Nucleus accumbens (tissue), 56 donors: ENCODE results near the gene LMX1A.

ENCODE experiments used
- DNase-seq, 56 donors: peaks; one replicate each; lab custom pipeline; 2025; lab: John Stamatoyannopoulos, UW

Gene LMX1A

DNA sequence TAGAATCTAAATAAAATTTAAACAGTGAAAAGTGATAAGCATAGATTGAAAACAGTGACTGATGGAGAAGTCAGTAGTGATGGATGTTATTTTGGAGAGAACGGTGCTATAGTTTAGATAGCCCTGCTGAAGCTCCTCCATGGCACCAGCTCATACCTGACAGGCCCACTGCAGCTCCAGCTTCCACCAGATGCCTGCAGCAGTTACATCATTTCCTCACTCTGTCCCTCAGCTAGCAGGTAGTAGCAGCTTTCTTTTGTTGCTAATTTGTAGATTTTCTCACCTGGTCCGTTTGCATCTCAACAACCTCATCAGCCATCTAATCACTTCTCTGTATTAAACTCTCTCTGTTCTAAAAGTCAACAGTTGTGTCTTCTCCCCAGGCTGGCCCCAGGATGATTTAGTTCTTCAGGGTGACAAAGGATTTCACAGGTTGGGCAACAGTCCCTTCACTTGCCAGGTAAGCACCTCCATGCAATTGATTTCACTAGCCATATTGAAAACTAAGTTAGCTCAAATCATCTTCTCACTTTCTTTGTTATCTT, 128.3 kb downstream of the LMX1A start:
- no peak for DNase-seq

DNA sequence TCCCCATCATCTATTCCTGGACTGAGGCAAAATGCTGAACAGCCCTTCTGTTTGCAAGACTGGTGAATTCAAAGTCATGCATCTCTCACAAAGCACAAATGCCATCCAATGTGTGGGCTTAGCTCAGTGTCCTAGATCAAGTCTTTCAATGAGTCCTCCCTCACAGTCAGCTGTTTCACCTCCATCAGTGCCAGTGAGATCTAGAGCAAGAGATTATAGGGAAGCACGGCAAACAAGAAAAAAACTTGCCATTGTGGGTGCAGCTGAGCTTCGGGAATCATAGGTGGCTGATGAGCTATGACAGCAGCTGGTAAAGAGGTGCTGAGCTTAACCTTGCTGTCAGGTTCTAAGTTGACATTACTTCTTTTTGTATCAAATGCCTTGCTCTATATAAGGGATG, 130.2 kb downstream of the LMX1A start:
- peak in 23 of 56 donors; percentile 3 to 66 (median 33) for DNase-seq

- peak in 1 of 56 donors; percentile 1 for DNase-seq
These were observed 130.9 kb downstream of the LMX1A start for GRCh38 chr1:165225650-165226049.

- DNase-seq: no peak
These were observed 131.5 kb downstream of the LMX1A start for GRCh38 chr1:165225062-165225461.

DNA sequence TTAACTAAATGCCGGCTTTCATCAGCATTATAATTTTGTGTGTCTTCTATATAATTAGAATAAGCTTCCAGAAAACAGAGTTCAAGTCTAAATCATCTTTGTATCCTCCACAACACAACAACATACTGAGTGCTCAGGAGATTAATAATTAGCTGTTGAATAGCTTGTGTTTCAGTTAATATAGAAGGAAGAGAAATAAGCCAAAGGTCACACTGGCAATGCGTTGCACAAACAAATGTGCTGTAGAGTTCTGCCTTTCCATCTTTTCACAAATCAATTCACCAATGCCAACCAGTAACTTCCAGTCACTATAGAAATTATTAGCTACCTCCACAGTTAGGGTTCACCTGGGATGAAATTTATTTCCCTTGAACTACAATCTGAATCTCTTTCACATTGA, 132.0 kb downstream of the LMX1A start:
- DNase-seq: no peak

GRCh38 chr1:165222580-165222979, 133.9 kb downstream of the LMX1A start:
- DNase-seq: no peak

- no peak for DNase-seq
These were observed 137.8 kb downstream of the LMX1A start for GRCh38 chr1:165218731-165219130.

GRCh38 chr1:165217958-165218357, 138.6 kb downstream of the LMX1A start:
- no peak for DNase-seq

GRCh38 chr1:165216254-165216653, 140.3 kb downstream of the LMX1A start:
- DNase-seq: no peak

GRCh38 chr1:165215676-165216075, 140.8 kb downstream of the LMX1A start:
- DNase-seq: no peak

DNA sequence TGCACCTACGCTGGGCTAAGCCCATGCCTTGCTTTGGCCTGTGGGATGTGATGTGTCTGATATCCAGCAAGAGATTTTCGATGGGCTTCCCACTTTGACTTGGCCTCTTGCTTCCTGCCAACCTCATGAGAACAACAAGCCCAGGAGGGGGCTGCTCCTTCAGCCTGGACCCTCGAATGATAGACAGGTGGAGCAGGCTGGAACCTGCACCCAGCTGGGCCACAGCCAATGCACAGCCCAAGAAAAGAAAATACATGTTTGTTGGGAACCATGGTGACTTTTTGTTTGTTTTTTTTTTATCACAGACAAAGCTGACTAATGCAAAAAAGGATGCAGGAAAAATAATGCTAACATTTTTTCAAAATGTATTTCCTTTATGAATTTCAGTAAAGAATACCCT, 144.3 kb downstream of the LMX1A start:
- DNase-seq: no peak

GRCh38 chr1:165207853-165208515, 148.5 kb downstream of the LMX1A start:
- no peak for DNase-seq

GRCh38 chr1:165205145-165205544, 151.4 kb downstream of the LMX1A start:
- DNase-seq: no peak

DNA sequence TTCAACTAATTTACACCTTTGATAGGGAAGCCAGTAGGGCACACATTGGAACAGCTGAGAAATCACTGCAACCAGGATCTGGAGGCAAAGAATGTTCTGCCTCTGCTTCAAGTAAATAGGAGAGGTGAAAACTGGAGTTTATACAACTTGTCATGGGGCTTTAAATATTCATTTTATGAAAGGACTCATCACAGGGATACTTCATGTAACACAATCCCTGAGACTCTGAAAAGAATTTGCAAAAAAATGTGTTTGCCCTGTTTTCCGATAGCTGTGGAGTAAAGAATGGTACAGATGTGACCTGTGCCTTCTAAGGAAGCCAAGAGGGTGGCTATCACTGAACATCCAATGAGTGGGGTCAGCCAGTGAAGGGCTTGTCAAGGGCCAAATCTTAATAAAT, 152.0 kb downstream of the LMX1A start:
- DNase-seq: no peak

GRCh38 chr1:165191087-165191486, 165.4 kb downstream of the LMX1A start:
- no peak for DNase-seq

DNA sequence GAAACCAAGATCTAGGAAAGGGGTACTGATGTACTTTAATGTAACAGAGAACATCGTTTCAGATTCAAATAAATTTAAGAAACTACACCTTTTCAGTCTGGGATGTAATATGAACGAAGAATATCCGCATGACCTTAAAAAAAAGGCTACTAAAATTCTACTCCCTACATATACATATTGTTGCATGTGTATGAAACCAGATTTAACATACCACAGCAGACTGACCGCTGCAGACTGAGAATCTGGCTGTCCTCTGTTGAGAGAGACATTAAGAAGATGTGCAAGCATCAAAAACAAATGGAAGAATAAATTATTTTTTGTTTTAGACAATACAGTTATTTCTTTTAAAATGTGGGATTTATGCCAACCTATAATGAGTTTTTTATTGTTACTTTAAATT, 166.6 kb downstream of the LMX1A start:
- DNase-seq: no peak

GRCh38 chr1:165189011-165189410, 167.5 kb downstream of the LMX1A start:
- DNase-seq: no peak

DNA sequence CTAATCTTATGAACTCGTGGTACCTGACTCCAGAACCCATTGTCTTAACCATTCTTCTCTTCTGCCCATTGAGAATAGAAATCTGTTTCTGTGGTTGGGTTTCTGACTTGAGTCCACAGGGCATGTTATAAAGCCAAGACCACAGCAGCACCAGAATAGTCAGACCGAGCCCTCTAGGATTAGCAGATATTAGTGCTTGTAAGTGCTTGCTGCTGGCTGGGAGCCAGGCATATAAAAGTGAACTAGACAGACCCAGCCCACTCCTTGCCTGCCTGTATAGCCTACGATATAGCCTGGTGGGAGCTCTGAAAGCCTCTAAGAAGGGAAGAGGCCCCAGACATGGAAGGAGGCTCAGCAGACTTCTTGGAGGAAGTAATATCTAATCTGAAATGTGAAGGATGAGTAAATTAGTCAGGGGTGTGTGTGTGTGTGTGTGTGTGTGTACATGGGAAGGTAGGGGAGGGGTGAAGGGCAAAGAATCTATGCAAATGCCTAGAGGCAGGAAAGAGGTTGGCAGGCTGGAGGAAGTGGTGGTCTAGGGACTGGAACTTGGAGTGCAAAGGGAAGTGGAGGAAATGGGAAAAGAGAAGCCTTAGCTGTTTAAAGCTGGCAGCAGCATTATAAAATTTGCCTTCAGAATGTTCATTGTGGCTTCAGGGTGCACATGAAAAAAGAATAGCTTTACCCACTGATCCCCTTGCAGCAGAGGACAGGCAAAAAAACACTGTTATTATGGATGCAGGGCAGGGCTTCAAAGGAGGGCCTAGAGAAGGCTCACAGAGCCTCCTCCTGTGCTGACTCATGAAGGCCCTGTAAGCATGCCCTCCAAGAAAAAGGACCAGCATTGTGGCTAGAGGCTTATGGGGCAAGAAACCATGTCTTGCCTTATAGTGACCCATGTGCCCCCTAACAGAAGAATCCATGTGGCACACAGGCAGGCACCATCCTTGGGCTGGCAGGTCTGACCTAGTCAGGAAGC, 169.2 kb downstream of the LMX1A start:
- DNase-seq: no peak

DNA sequence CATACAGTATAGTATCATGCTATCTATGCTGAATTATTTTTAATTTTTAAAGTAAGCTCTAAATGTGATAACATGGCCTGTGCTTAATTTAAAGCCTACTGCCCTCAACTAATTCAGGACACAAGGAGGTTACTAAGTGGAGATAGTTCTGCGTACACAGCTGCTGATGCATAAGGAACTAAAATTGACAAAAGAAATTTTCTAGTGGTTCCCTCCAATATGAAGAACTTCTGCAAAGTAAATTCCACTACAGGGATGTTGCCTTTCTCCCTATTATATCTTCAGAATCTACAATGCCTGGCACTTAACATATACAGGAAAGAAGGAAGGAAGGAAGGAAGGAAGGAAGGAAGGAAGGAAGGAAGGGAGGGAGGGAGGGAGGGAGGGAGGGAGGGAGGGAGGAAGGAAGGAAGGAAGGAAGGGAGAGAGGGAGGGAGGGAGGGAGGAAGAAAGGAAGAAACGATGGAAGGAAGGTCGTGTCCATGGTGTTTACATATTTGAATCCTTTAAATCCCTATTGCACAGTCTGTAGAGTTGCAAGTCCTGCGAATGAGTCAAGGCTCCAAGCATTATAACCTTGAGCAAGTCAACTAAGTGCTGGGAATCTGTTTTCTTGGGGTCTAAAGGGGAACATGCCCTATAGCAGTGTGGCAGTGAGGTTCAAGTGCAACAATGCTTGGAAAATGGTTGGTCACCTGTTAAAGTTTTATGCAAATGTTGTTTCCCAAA, 171.2 kb downstream of the LMX1A start:
- no peak for DNase-seq

DNA sequence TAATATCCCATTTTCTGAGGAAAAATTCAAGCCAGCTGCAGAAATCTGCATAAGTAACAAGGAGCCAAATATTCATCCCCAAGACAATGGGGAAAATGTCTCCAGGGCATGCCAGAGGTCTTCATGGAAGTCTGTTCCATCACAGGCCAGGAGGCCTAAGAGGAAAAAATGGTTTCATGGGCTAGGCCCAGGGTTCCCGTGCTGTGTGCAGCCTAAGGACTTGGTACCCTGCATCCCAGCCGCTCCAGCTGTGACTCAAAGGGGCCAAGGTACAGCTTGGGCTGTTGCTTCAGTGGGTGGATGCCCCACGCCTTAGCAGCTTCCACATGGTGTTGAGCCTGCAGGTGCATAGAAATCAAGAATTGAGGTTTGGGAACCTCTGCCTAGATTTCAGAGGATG, 173.5 kb downstream of the LMX1A start:
- no peak for DNase-seq

DNA sequence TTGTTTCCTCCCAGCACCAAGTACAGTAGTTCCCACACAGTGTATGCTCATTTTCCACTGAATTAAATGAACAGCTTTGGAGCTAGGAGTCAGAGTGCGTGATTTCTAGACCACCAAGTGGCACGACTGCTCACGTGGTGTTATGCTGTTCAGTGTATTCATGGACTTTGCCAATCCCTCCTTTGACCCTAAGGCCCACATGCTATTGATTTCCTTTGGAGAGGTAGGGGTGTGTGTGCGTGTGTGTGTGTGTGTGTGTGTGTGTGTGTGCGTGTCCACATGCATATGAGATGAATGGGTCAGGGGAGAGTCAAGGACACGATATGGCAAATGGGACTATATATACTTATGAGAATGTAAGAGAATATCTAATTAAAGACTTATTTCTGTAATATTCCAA, 177.2 kb downstream of the LMX1A start:
- DNase-seq: no peak
